DMS 273 (cell line): Measurements from ENCODE around the gene DGKI.
A peak's percentile ranks its signal among the peaks of the same experiment; 100 is the strongest.

Experiments used
- DNase-seq: peaks from one replicate; lab custom pipeline; 2025; ENCODE audit not compliant: unreplicated experiment; lab: John Stamatoyannopoulos, UW

The DGKI gene

GRCh38 chr7:137386966-137387365, 459.8 kb downstream of the DGKI start:
- DNase-seq: no peak

DNA sequence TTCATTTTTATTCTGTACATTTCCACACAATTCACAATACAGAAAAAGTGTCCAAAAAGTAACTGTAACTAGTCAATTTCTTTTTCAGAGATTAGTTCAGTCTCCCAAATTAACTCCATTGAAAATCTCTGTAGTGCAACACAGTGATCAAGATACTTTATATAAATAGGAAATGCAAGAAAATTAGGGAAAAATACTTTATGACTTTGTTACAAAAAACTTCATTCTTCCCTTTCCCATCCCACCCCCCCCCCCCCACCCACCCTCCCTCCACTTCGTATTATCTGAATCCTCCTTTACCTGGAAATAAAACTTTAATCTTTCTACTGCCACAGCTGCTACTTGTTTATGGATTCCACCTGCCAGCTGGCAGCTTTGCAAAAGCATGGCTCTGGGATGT, 465.7 kb downstream of the DGKI start:
- no peak for DNase-seq

- no peak for DNase-seq
These were observed 473.3 kb downstream of the DGKI start for GRCh38 chr7:137373507-137373906.

- no peak for DNase-seq
These were observed 475.2 kb downstream of the DGKI start for GRCh38 chr7:137371616-137372015.

DNA sequence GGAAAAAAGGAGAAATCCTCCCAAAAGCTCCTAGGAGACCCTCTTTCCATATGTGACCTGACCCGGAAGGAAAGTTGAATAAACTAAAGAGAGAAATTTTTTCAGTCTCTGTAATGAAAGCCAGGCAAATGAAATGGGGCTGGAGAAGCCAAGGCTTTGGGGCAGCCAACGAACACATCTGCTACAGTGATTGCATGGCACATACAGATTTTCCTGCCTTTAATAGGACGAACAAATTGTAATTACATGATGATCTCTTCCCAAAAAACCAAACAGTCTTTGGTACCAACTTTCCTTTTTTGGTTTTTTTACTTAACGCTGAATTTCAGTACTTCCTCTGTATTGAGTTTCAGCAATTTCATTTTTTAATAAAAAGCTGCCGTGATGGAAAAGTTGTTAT, 479.8 kb downstream of the DGKI start:
- no peak for DNase-seq

DNA sequence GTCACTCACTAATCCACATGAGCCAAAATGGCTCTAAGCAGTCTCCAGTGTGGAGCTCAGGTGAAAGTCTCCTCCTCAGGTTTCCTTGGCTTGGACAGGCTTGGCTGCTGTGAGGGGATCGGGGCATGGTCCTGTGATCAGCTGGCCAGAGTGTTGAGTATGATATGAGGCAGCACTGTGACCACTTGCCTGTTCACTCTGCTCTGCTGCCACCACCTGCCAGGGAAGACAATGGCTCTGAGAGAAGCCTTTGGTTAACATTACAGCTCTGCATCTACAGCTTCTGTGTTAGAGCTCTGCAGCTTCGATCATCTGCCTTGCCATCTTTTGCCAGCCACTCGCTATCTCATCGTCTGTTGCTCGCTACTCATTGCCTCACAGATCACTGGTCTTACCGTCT, 483.1 kb downstream of the DGKI start:
- no peak for DNase-seq

DNA sequence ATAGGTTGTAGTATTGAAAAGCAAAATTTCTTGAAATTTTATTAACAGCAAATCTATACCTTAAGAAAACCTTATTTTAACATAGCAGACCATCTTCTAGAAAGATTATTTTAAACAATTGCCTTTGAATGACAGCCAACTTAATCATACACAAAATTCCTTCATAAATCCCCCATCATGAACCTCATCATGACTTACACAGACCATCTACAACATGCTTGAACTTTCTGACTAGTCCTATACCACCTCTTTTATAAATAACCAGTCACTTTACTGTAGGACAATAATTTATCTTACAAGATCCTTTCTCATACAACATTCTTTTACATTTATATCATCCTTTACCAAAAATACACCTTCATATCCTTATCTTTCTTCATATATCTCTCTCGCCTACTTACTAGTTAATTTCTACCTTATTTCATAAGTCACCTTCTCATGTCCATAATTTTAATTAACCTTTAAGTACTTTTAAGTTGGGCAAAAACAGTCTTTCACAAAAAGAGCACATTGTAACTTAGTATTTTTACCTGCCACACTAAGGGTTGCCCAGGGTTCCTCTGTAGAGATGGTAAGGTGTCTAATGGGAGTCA, 486.6 kb downstream of the DGKI start:
- peak; percentile 25 for DNase-seq

DNA sequence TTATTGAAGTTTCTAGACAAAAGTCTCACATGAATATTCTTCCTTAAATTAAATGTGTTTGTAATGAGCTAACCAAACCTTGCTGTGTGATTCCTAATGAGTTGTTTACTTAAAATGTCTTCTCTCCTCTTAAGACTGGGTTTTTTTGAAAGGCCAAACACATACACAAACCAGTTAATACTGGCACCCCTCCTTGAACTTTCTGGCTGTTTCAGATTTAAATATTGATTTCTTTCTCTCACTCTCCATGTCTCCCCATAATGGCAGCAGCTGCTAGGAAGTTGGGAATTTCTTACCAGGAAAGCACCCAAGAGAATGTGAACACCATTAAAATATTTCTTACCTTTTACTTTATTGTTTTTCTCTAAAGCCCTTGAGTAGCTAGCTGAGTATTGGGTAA, 491.8 kb downstream of the DGKI start:
- no peak for DNase-seq

DNA sequence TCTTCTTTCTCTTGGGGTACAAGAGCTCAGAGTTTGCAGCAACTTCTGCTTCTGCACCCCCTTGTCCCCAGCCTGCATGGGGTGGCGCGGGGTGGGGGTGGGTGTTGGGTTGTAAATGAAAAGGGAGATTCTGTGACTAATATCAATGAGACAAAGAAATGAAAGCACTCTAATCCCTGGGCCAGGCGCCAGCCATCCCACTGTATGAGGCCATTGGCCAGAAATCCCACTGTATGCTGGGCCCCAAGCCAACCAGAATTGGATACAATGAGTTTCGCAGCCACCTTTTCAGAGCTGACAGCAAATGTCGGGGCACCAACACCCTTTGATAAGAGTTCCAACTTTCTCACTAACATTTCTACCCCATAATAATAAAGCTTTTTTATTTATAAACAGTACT, 492.4 kb downstream of the DGKI start:
- DNase-seq: no peak

DNA sequence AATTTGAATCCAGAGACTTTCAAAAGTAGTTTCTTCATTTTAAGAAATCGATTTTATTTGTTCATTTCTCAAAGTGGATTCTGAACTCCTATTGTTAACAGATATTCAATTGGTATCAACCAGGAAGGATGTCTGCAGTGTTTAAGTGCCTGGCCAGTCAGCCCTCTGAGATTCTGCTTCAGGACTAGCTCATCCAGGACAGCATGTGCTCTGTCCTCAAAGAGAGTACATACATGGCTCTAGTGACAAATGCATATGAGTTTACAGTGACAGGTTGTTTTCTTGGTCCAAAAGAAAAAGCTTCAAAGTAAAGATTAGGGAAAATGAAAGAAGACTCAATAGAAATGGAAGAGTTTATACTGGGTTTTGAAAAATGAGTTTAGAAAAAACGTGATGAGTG, 494.8 kb downstream of the DGKI start:
- DNase-seq: no peak

DNA sequence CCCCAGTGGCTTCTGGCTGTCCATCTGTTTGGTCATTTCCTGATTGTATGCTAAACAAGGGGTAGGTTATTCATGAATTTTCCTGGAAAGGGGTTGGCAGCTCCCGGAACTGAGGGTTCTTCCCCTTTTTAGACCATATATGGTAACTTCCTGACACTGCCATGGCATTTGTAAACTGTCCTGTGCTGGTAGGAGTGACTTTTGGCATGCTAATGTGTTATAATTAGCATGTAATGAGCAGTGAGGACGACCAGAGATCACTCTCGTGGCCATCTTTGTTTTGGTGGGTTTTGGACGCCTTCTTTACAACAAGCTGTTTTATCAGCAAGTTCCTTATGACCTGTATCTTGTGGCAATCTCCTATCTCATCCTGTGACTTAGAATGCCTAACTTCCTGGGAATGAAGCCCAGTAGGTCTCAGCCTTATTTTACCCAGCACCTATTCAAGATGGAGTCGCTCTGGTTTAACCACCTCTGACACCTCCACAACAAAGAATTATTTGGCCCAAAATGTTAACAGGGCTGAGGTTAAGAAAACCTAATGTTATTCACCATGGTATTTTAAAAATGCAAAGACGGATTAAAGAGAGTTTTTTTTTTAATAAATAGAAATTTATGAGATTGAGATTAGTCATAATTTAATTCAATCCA, 500.9 kb downstream of the DGKI start:
- DNase-seq: no peak

GRCh38 chr7:137343281-137343841, 503.4 kb downstream of the DGKI start, which contains the start of gene PTN:
Gene PTN, minus strand, starts transcription at chr7:137343733. Its CDS starts 88,760 bp downstream, at chr7:137254973.
- no peak for DNase-seq

DNA sequence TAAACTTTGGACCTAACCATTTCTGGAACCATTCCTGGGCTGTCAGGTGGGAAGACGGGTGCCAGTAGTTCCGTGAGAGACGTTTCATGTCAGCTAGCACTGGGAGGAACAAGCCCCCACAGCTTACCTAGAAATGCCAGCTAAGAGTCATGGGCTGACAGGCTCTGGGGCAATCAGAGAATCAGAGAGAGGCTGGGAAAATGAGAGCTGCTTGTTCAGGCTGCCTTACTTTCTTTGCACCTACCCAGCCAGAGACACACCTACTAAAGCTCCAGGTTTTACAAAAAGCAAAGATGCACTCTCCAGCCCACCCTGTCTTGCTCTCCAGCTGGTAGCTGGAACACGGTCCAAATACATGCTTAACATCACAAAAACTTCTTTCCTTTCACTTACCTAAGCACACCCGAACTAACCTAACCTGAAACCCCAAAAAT, 503.9 kb downstream of the DGKI start:
- no peak for DNase-seq

- no peak for DNase-seq
These were observed 504.5 kb downstream of the DGKI start for GRCh38 chr7:137342265-137342664.

DNA sequence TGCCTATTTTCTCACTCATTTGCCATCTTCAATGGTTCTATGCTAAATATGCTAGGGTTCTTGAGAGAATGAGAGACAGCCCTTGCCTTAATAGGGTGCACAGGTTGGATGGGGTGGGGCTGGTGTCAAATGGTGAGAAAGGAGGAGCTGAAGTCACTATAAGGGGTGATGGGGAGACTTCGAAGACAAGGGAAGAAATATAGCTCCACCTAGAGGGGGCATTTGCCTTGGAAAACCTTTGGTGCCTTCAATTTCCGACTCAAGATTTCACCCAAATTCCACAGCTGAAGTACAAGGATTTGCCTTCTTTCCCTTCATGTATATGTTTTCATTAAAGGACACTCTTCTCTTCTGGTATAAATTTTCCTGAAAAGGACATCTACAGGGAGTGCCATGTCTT, 508.9 kb downstream of the DGKI start:
- peak; percentile 3 for DNase-seq

- no peak for DNase-seq
These were observed 511.0 kb downstream of the DGKI start for GRCh38 chr7:137335814-137336213.

GRCh38 chr7:137331378-137331777, 515.4 kb downstream of the DGKI start:
- no peak for DNase-seq
